ENCODE results near the gene EPAS1.

DNA sequence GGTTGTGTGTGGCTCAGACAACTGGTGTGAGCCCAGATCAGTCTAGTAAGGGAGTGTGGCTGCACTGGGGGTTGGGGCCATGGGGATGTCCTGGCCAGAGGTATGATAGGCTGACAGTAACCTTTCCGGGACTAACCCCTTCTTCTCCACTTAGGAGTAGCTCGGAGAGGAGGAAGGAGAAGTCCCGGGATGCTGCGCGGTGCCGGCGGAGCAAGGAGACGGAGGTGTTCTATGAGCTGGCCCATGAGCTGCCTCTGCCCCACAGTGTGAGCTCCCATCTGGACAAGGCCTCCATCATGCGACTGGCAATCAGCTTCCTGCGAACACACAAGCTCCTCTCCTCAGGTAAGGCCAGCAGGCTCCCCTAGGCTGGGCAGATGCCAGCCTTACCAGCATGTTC, 49.5 kb downstream of the EPAS1 start:
- no peak for TF ChIP-seq EZH2 (IDR thresholded peaks at IDR 0.05; ENCODE audit: borderline replicate concordance, low read length)
- TF ChIP-seq, protein P1, sequence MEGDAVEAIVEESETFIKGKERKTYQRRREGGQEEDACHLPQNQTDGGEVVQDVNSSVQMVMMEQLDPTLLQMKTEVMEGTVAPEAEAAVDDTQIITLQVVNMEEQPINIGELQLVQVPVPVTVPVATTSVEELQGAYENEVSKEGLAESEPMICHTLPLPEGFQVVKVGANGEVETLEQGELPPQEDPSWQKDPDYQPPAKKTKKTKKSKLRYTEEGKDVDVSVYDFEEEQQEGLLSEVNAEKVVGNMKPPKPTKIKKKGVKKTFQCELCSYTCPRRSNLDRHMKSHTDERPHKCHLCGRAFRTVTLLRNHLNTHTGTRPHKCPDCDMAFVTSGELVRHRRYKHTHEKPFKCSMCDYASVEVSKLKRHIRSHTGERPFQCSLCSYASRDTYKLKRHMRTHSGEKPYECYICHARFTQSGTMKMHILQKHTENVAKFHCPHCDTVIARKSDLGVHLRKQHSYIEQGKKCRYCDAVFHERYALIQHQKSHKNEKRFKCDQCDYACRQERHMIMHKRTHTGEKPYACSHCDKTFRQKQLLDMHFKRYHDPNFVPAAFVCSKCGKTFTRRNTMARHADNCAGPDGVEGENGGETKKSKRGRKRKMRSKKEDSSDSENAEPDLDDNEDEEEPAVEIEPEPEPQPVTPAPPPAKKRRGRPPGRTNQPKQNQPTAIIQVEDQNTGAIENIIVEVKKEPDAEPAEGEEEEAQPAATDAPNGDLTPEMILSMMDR (conservative IDR thresholded peaks at IDR 0.05 in 1 of 2, IDR thresholded peaks at IDR 0.05 in 1 of 2; ENCODE audit: extremely low read depth in 1 of 2, insufficient read depth in 1 of 2, low read depth in 1 of 2, low read length in 2 of 2) = no peak

Data from mammary epithelial cell (primary cell).